ENCODE results near the gene EDN2.

The EDN2 gene

GRCh38 chr1:41483001-41483850 lies 1.3 kb downstream of the EDN2 start:
- DNase-seq (ENCODE audit: low read depth), result no peak

GRCh38 chr1:41482001-41482765 lies 2.3 kb downstream of the EDN2 start:
- DNase-seq (ENCODE audit: low read depth), result peak; percentile 60

- DNase-seq (ENCODE audit: low read depth), result no peak
Measured at GRCh38 chr1:41481109-41481775, 3.2 kb downstream of the EDN2 start.

- no peak for DNase-seq (ENCODE audit: low read depth)
Measured at GRCh38 chr1:41480204-41481108, 4.0 kb downstream of the EDN2 start.

- DNase-seq (ENCODE audit: low read depth), result no peak
Measured at GRCh38 chr1:41479808-41480160, 4.7 kb downstream of the EDN2 start.

- peak; percentile 62 for DNase-seq (ENCODE audit: low read depth)
Measured at GRCh38 chr1:41479000-41479807, 5.3 kb downstream of the EDN2 start.

GRCh38 chr1:41478118-41478748 lies 6.2 kb downstream of the EDN2 start:
- no peak for DNase-seq (ENCODE audit: low read depth)

- no peak for DNase-seq (ENCODE audit: low read depth)
Measured at GRCh38 chr1:41476807-41477361, 7.6 kb downstream of the EDN2 start.

GRCh38 chr1:41475859-41476567 lies 8.5 kb downstream of the EDN2 start:
- DNase-seq (ENCODE audit: low read depth), result peak; percentile 72

- DNase-seq (ENCODE audit: low read depth), result no peak
Measured at GRCh38 chr1:41475346-41475745, 9.1 kb downstream of the EDN2 start.

GRCh38 chr1:41474490-41475271 lies 9.8 kb downstream of the EDN2 start:
- DNase-seq (ENCODE audit: low read depth), result no peak

- no peak for DNase-seq (ENCODE audit: low read depth)
Measured at GRCh38 chr1:41473738-41474362, 10.6 kb downstream of the EDN2 start.

GRCh38 chr1:41471658-41472057 lies 12.8 kb downstream of the EDN2 start:
- no peak for DNase-seq (ENCODE audit: low read depth)

- no peak for DNase-seq (ENCODE audit: low read depth)
Measured at GRCh38 chr1:41469706-41470105, 14.8 kb downstream of the EDN2 start.

- DNase-seq (ENCODE audit: low read depth), result no peak
Measured at GRCh38 chr1:41468122-41468762, 16.2 kb downstream of the EDN2 start.

- no peak for DNase-seq (ENCODE audit: low read depth)
Measured at GRCh38 chr1:41467673-41468072, 16.8 kb downstream of the EDN2 start.

- DNase-seq (ENCODE audit: low read depth), result no peak
Measured at GRCh38 chr1:41466146-41466545, 18.3 kb downstream of the EDN2 start.

GRCh38 chr1:41465741-41466140 lies 18.7 kb downstream of the EDN2 start:
- peak; percentile 79 for DNase-seq (ENCODE audit: low read depth)
